ENCODE data around the gene DOCK11. TPM values are rescaled to one million over a fixed set of nuclear protein-coding genes. Genes with fewer than 3 reads are reported as not detected.

The DOCK11 gene
- total and polyA plus RNA-seq, 9 of the 15 experiments (the other 6 are each of a cell fraction or from before 2014, with no cell fraction given) = 41.8 to 77.8 (median 50.9) TPM

GRCh38 chrX:118541482-118541881 lies 45.9 kb downstream of the DOCK11 start (continued):
- TF ChIP-seq, protein P1, sequence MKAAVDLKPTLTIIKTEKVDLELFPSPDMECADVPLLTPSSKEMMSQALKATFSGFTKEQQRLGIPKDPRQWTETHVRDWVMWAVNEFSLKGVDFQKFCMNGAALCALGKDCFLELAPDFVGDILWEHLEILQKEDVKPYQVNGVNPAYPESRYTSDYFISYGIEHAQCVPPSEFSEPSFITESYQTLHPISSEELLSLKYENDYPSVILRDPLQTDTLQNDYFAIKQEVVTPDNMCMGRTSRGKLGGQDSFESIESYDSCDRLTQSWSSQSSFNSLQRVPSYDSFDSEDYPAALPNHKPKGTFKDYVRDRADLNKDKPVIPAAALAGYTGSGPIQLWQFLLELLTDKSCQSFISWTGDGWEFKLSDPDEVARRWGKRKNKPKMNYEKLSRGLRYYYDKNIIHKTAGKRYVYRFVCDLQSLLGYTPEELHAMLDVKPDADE (conservative IDR thresholded peaks at IDR 0.05; ENCODE audit: control insufficient read depth, low read depth, low read length) = no peak
- TF ChIP-seq THAP12 (CRISPR knock-in tag; IDR thresholded peaks at IDR 0.05) (no peak), ARID1B (IDR thresholded peaks at IDR 0.05) (no peak), TSHZ1 (CRISPR knock-in tag; IDR thresholded peaks at IDR 0.05) (no peak), ZNF589 (CRISPR knock-in tag; IDR thresholded peaks at IDR 0.05; ENCODE audit: low read depth) (no peak)
